GM12878 (cell line): ENCODE measurements around the gene PARP15. TPM values are rescaled to one million over a fixed set of nuclear protein-coding genes. Genes with fewer than 3 reads are reported as not detected.
A peak's percentile ranks its signal among the peaks of the same experiment; 100 is the strongest.

Experiments used
- ATAC-seq: fragments of 200-7000 bp; cut with Tn5 transposase; 3 replicates; pipeline ENCODE4 v1.9.1; 2020; ENCODE audit warnings: mild to moderate bottlenecking, moderate library complexity
- BruUV-seq: library from RNA; stranded (reverse); fragments of 400-500 nt; replicated peaks from 2 replicates; lab custom pipeline; 2021; lab: Mats Ljungman, UMichigan
- CTCF ChIA-PET: fragments of 300-600 bp; sonication (Branson Sonifier 250); formaldehyde crosslinking; extraction: SDS; loops from one replicate; lab custom pipeline; 2021; ENCODE audit warnings: inconsistent platforms; lab: Yijun Ruan, JAX
- POLR2A ChIA-PET: fragments of 350-600 bp; formaldehyde crosslinking; extraction: SDS; loops from one replicate; lab custom pipeline; 2021; ENCODE audit warnings: inconsistent platforms; lab: Charles Lee
- RAD21 ChIA-PET: fragments of 300-600 bp; sonication (Branson Sonifier 250); formaldehyde crosslinking; loops from one replicate; lab custom pipeline; 2023; ENCODE audit warnings: antibody characterized with exemption; ENCODE audit not compliant: unreplicated experiment; lab: Charles Lee
- SMC1A ChIA-PET: fragments of 300-600 bp; sonication (Branson Sonifier 250); formaldehyde crosslinking; loops from one replicate; lab custom pipeline; 2023; ENCODE audit not compliant: unreplicated experiment, uncharacterized antibody; lab: Charles Lee
- DNase-seq: peaks from one replicate; pipeline ENCODE4 v3.0.0-alpha.2; 2011; ENCODE audit warnings: low read depth, low spot score
- FAIRE-seq: peaks from 3 replicates; lab custom pipeline; 2011; peaks lifted over from hg19 to GRCh38; lab: Jason Lieb, UNC
- H2AFZ ChIP-seq: 2 replicates; pipeline ENCODE4 v1.6.0; 2011; ENCODE audit warnings: low read depth, low read length, control low read depth; ENCODE audit not compliant: control insufficient read depth
- H3K27ac ChIP-seq: 2 replicates; pipeline ENCODE4 v1.5.1; 2011; ENCODE audit warnings: control low read depth; ENCODE audit not compliant: control insufficient read depth, insufficient read depth
- H3K27me3 ChIP-seq, 2 experiments: replicated peaks in 1 of 2; 2 replicates each; pipeline versions ENCODE4 v1.6.0 to v1.6.1; 2011; ENCODE audit warnings: low read length in 1 of 2; ENCODE audit not compliant: control insufficient read depth in 2 of 2, insufficient read depth in 2 of 2
- H3K36me3 ChIP-seq, 2 experiments: 2 replicates each; pipeline ENCODE4 v1.5.1; 2011; ENCODE audit warnings: low read length in 1 of 2; ENCODE audit not compliant: control insufficient read depth in 2 of 2, insufficient read depth in 2 of 2
- H3K4me1 ChIP-seq: 2 replicates; pipeline ENCODE4 v1.6.1; 2011; ENCODE audit warnings: mild to moderate bottlenecking, low read length, moderate library complexity, mixed read lengths; ENCODE audit not compliant: control insufficient read depth, insufficient read depth
- H3K4me2 ChIP-seq: 2 replicates; pipeline ENCODE4 v1.6.0; 2011; ENCODE audit warnings: control low read depth; ENCODE audit not compliant: control insufficient read depth, insufficient read depth
- H3K4me3 ChIP-seq: fragments of 200-600 bp; sonication (generic); 2 replicates; pipeline ENCODE4 v1.5.1; 2016
- H3K79me2 ChIP-seq: 2 replicates; pipeline ENCODE4 v1.6.0; 2011; ENCODE audit warnings: low read length; ENCODE audit not compliant: control insufficient read depth, insufficient read depth
- H3K9ac ChIP-seq: 2 replicates; pipeline ENCODE4 v1.8.0; 2011; ENCODE audit warnings: low read length, control low read depth, mixed read lengths; ENCODE audit not compliant: control insufficient read depth, insufficient read depth
- H3K9me3 ChIP-seq: replicated peaks from 3 replicates; pipeline ENCODE4 v1.5.1; 2011; ENCODE audit warnings: mild to moderate bottlenecking, low read length; ENCODE audit not compliant: control insufficient read depth, insufficient read depth
- H4K20me1 ChIP-seq: 2 replicates; pipeline ENCODE4 v1.6.0; 2011; ENCODE audit not compliant: control insufficient read depth, insufficient read depth
- CBX5 ChIP-seq: sonication (generic); IDR thresholded peaks from 2 replicates; pipeline ENCODE4 v1.6.1; 2016; ENCODE audit warnings: low read depth, moderate library complexity, mild to moderate bottlenecking, inconsistent platforms
- CREM ChIP-seq: IDR thresholded peaks from 2 replicates; pipeline ENCODE4 v1.6.1; 2014; ENCODE audit warnings: antibody characterized with exemption, low read depth
- GABPA ChIP-seq: IDR thresholded peaks from 2 replicates; pipeline ENCODE4 v1.6.1; 2014; ENCODE audit warnings: antibody characterized with exemption, low read depth, mild to moderate bottlenecking, inconsistent platforms
- HCFC1 ChIP-seq: fragments of 150-350 bp; IDR thresholded peaks from 2 replicates; pipeline ENCODE4 v1.6.1; 2014; ENCODE audit warnings: low read length
- HDAC2 ChIP-seq: fragments of 200-600 bp; sonication (generic); IDR thresholded peaks from 2 replicates; pipeline ENCODE4 v1.6.1; 2017
- IRF5 ChIP-seq: fragments of 450-650 bp; IDR thresholded peaks from 2 replicates; pipeline ENCODE4 v1.6.1; 2017; ENCODE audit warnings: borderline replicate concordance
- JUNB ChIP-seq: IDR thresholded peaks from 2 replicates; pipeline ENCODE4 v1.6.1; 2016; ENCODE audit warnings: antibody characterized with exemption, mild to moderate bottlenecking
- NFYB ChIP-seq: IDR thresholded peaks from 2 replicates; pipeline ENCODE4 v1.6.1; 2011; ENCODE audit warnings: low read depth, mild to moderate bottlenecking, low read length, improper control_type of control experiment, moderate library complexity; ENCODE audit not compliant: insufficient read depth
- NKRF ChIP-seq: fragments of 450-650 bp; conservative IDR thresholded peaks from 2 replicates; pipeline ENCODE4 v1.6.1; 2017; ENCODE audit warnings: mild to moderate bottlenecking, moderate library complexity
- PBX3 ChIP-seq: IDR thresholded peaks from 2 replicates; pipeline ENCODE4 v1.6.1; 2011; ENCODE audit warnings: mild to moderate bottlenecking, low read depth, low read length, moderate library complexity; ENCODE audit not compliant: insufficient replicate concordance
- STAT3 ChIP-seq: IDR thresholded peaks from 2 replicates; pipeline ENCODE4 v1.6.1; 2011; ENCODE audit warnings: low read depth, low read length, improper control_type of control experiment
- TCF7 ChIP-seq: IDR thresholded peaks from 2 replicates; pipeline ENCODE4 v1.6.1; 2014; ENCODE audit warnings: antibody characterized with exemption, borderline replicate concordance
- YY1 ChIP-seq: IDR thresholded peaks from 2 replicates; pipeline ENCODE4 v1.6.1; 2011; ENCODE audit warnings: low read depth, mild to moderate bottlenecking, low read length
- ZNF217 ChIP-seq: fragments of 450-650 bp; IDR thresholded peaks from 2 replicates; pipeline ENCODE4 v1.6.1; 2017; ENCODE audit warnings: antibody characterized with exemption, mild to moderate bottlenecking
- ZSCAN29 ChIP-seq: fragments of 450-650 bp; IDR thresholded peaks from 2 replicates; pipeline ENCODE4 v1.6.1; 2017; ENCODE audit warnings: mild to moderate bottlenecking, moderate library complexity
- WGBS: methylation state at CpG from one replicate; pipeline ENCODE4 v1.1.6; 2016; ENCODE audit warnings: low lambda C conversion rate; ENCODE audit not compliant: insufficient replicate concordance, insufficient coverage; ENCODE audit errors: missing lambda C conversion rate; 5-methylcytosine and 5-hydroxymethylcytosine counted together
- in situ Hi-C: fragments of 300-500 bp; cut with MboI; formaldehyde crosslinking; loops from 9 replicates; pipeline ENCODE4 v1.14.3; 2018; ENCODE audit warnings: mixed read lengths
- intact Hi-C: fragments of 100-400 bp; cut with micrococcal nuclease; formaldehyde crosslinking; loops from one replicate; pipeline ENCODE4 v1.14.2; 2022; ENCODE audit not compliant: unreplicated experiment
- polyA plus RNA-seq, 11 experiments: library from polyadenylated mRNA; depleted of rRNA in 4 of 11; unstranded in 6 of 11; stranded (reverse) in 5 of 11; fragments of >200 nt; fragmentation: Nextera tagmentation in 4 of 11; fragmentation: Illumina TruSeq in 1 of 11; extraction: Ambion mirVana in 4 of 11; extraction: Trizol in 1 of 11; gene quantifications; 1 replicate in 1 of 11; 2 replicates in 10 of 11; pipeline versions ENCODE4 v1.2.1 to v1.2.3, GENCODE V29; 2011 to 2016; ENCODE audit warnings: inconsistent platforms in 2 of 11, missing spikeins in 2 of 11, low read depth in 1 of 11
- total RNA-seq, 4 experiments: library from RNA; depleted of rRNA in 3 of 4; stranded (reverse); fragments of >200 nt in 3 of 4; fragmentation: Illumina TruSeq in 1 of 4; extraction: Trizol in 1 of 4; gene quantifications; 2 replicates each; pipeline versions ENCODE4 v1.2.1 to v1.2.3, GENCODE V29; 2013 to 2021
- TF ChIP-seq, protein P1 (sequence below): fragments of 450-650 bp; formaldehyde crosslinking; IDR thresholded peaks from 2 replicates; pipeline ENCODE4 v1.5.0; 2022; ENCODE audit warnings: mild to moderate bottlenecking, missing genetic modification characterization

PARP15 gene
- total and polyA plus RNA-seq, 10 of the 15 experiments (the other 5 are each of a cell fraction or from before 2014, with no cell fraction given): 9.0 to 234 (median 36.3) TPM

GRCh38 chr3:122661633-122662032 is 84.2 kb downstream of the PARP15 start:
- CTCF ChIA-PET: interaction anchor here (0.6 to 1.1 kb wide), 3 partner anchors 16 to 35 kb away, joined by 3 read pairs; no protein-coding TSS in a partner anchor
- DNase-seq: no peak
- Histone ChIP-seq H3K36me3 (no peaks in the 10 kb centered on the region), H3K9me3 (peaks cover 6% of the 10 kb centered on the region; the same call in 2 of the 3 replicates), H3K79me2 (no peaks in the 10 kb centered on the region), H3K4me2 (peak overlapping the region; percentile 58), H3K4me3 (0 out of 2 replicates have a peak overlapping the region, but pooled peaks have one; percentile 5), H3K4me1 (peaks cover 7% of the 10 kb centered on the region; the same call in 1 of the 2 replicates), H3K27me3 (no peaks in the 10 kb centered on the region), H3K9ac (no peak overlapping the region), H4K20me1 (no peaks in the 10 kb centered on the region), H2AFZ (peak overlapping the region; percentile 86), H3K27ac (no peak overlapping the region)
- intact Hi-C loops (no loop called here), in situ Hi-C loops (no loop called here)
- peak; percentile 36; the same call in 1 of the 3 replicates for ATAC-seq
- POLR2A ChIA-PET: interaction anchor here (0.6 kb wide), 1 partner anchor 45 kb away, joined by 8 read pairs; no protein-coding TSS in a partner anchor
- RAD21 ChIA-PET: interaction anchor here (1.6 kb wide), 2 partner anchors 14 to 18 kb away, joined by 4 to 5 read pairs; no protein-coding TSS in a partner anchor
- no peak for FAIRE-seq
- BruUV-seq: no TSS peak
- SMC1A ChIA-PET: interaction anchor here (0.9 to 1.8 kb wide), 7 partner anchors 10 to 85 kb away, joined by 3 to 6 read pairs (median 3); no protein-coding TSS in a partner anchor
- WGBS: 2% methylated on average over 11 of the region's 13 CpGs
- no peak for TF ChIP-seq ZNF217
- peak; percentile 69 for TF ChIP-seq YY1
- no peak for TF ChIP-seq HDAC2
- TF ChIP-seq, protein P1, sequence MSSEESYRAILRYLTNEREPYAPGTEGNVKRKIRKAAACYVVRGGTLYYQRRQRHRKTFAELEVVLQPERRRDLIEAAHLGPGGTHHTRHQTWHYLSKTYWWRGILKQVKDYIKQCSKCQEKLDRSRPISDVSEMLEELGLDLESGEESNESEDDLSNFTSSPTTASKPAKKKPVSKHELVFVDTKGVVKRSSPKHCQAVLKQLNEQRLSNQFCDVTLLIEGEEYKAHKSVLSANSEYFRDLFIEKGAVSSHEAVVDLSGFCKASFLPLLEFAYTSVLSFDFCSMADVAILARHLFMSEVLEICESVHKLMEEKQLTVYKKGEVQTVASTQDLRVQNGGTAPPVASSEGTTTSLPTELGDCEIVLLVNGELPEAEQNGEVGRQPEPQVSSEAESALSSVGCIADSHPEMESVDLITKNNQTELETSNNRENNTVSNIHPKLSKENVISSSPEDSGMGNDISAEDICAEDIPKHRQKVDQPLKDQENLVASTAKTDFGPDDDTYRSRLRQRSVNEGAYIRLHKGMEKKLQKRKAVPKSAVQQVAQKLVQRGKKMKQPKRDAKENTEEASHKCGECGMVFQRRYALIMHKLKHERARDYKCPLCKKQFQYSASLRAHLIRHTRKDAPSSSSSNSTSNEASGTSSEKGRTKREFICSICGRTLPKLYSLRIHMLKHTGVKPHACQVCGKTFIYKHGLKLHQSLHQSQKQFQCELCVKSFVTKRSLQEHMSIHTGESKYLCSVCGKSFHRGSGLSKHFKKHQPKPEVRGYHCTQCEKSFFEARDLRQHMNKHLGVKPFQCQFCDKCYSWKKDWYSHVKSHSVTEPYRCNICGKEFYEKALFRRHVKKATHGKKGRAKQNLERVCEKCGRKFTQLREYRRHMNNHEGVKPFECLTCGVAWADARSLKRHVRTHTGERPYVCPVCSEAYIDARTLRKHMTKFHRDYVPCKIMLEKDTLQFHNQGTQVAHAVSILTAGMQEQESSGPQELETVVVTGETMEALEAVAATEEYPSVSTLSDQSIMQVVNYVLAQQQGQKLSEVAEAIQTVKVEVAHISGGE (CRISPR knock-in tag): no peak
- no peak for TF ChIP-seq TCF7
- TF ChIP-seq NKRF: no peak
- no peak for TF ChIP-seq STAT3
- no peak for TF ChIP-seq PBX3
- no peak for TF ChIP-seq IRF5
- no peak for TF ChIP-seq CBX5
- TF ChIP-seq NFYB: no peak
- TF ChIP-seq CREM: peak; percentile 29; the same call in 1 of the 2 replicates
- TF ChIP-seq ZSCAN29: no peak
- TF ChIP-seq JUNB: peak; percentile 63
- TF ChIP-seq HCFC1: no peak
- 0 out of 2 replicates have a peak, but pooled peaks have one; percentile 38 for TF ChIP-seq GABPA
- TF ChIP-seq, all 136 proteins: peak for 4
